CD4-positive, alpha-beta T cell treated with Interleukin-6 at 100 ng/mL for 8 hours (primary cell): Measurements from ENCODE around the gene FOXI3.
"Not testable (repeated sequence)": the region's sequence is repeated elsewhere in the genome, so short reads cannot be mapped to it uniquely, and the experiment has no call there.

Experiments used
- DNase-seq: peaks from one replicate; pipeline ENCODE4 v3.0.0-alpha.2; 2020; ENCODE audit warnings: mixed read lengths, low spot score

The FOXI3 gene

DNA sequence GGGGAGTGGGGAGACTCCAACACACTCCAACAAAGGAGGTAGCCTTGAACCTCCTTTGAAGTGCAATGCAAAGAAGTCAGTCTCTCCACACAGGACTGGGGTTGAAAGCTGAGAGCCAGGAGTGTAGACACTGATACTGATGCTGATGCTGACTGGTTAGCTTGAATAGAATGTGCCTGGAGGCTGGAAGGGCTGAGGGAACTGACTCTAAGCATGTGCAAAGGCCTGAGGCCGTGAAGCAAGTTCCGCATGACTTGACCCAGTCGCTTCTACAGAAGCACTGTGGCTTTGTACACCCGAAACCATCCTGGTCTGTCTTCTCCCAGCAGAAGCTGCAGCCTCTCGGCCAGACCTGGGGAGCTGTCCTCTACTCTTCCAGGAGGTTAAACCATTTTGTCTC lies 10.4 kb downstream of the FOXI3 start:
- no peak for DNase-seq

DNA sequence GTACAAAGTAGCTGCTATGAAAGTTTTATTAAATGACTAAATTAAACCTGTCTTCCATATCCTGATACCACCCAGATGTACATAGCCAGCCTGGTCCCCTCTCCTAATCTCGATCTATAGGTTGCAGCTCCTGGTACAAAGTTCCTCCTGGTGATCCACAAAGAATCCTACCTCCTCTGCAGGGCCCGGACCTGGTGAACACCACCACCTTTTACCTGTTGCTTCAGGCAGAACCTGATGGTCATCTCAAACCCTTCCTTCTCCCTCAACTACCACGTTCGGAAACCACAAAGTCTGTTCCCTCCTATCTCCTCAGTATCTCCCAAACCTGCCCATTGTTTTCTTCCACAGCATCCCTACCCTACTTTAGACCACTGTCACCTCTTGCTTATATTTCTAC lies 15.5 kb downstream of the FOXI3 start:
- DNase-seq = no peak

DNA sequence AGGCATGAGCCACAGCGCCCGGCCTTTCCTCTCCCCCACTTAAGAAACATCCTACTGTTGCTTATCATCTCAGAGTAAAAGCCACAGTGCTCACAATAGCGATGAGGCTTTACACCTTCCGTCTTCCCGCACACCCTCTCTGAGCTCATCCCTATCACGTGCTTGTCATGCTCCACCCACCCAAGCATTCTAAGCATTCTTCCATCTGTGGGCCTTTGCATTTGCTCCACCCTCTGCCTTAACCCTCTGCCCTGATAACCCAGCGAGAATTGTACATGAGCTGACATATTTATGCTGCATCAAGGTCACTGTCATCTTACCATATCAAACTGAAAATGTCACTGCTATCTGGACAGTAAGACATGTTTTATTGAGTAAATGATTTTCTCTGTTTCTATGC lies 22.6 kb downstream of the FOXI3 start:
- no peak for DNase-seq

DNA sequence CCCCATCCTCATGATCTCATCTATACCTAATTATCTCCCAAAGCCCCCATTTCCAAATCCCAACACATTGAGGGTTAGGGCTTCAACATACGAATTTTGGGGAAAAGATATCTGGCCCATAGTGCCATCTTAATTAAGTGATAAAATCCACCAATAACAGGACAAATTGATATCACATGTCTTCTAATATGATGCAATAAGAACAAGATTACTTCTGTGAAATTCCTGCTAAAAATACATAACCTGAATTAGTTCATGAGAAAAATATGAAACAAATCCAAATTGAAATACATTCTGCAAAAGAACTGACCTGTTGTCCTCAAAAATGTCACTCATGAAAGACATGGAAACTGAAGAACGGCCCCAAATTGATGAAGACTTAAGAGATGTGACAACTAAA lies 28.8 kb downstream of the FOXI3 start:
- no peak for DNase-seq

DNA sequence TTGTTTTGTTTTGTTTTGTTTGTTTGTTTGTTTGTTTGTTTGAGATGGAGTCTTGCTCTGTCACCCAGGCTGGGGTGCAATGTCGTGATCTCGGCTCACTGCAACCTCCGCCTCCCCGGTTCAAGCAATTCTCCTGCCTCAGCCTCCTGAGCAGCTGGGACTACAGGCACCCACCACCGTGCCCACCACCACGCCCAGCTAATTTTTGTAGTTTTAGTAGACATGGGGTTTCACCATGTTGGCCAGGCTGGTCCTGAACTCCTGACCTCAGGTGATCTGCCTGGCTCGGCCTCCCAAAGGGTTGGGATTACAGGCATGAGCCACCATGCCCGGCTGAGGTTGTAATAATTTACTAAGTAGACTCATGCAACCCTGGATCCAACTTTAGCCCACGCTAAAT lies 33.4 kb downstream of the FOXI3 start:
- DNase-seq = not testable (repeated sequence)

DNA sequence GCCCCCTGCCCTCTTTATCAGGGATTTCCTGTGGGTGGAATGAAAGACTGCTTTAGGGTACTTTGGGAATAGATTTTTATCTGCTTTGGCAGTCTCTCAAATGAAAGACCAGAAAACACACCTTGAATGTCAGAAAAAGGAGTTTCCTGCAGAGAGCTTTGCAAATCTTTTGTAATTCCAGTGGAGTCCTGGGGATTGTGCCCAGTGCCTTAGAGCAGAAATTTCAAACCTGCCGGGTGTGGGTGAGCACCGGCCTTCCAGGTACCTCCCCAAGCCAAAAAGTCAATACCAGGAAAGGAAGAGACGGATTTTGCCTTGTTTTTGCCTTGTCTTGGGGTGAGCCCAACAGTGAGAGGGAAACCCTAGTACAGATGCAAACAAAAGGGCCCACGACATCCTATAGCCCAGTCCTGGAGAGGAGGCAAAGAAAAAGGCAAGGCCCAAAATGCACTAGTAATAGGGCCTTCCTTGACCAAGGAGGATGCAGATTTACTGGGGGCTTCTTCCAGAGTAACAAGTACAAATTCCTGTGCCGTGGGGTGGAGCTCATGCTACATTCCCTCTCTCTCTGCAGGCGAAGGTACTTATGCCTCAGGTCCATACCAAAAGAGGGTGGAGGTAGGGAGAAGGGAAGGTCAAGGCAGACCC lies 36.4 kb downstream of the FOXI3 start:
- DNase-seq = no peak

DNA sequence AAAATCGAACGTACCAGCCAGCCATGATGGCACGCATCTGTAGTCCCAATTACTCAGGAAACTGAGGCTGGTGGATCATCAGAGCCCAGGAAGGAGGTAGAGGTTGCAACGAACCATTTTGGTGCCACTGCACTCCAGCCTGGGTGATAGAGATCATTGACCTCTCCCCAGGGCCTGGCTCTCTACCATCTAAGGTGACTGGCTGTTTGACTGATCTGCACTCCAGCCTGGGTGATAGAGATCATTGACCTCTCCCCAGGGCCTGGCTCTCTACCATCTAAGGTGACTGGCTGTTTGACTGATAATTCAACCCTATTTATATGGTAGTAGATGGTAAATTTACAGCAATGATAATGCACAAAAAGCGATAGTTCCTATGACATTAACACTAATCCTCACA lies 43.6 kb downstream of the FOXI3 start:
- DNase-seq = not testable (repeated sequence)

DNA sequence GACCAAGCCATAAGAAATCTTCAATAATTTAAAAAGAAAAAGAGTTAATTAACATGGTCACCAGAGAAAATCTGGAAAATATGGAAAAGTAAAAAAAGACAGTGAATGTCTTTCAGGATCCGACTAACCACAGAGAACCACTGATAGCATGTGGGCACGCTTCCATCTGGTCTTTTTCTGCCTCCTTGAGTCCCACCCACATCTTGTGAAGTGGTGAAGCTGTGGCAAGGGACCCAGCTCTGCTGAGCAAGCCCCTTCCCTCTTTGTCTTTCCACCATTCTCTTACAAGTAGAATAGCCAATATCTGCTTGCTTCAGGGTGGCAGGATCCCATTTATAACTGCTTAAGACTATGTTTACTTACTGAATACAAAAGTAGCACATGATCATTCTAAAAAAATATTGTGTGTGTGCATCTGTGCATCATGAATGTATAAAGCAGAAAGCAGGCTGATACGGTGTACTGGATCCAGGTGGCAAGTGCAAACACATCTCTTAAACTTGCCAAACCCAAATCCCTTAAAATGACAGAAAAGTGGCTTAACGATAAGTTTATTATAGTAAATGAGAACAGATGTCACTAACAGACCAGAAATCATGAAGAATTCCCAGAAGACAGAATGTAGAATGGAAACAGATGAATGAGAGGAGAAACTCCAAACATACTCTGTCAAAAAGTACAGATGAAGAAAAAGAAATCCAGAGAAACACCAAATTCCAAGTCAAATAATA lies 52.3 kb downstream of the FOXI3 start:
- no peak for DNase-seq

DNA sequence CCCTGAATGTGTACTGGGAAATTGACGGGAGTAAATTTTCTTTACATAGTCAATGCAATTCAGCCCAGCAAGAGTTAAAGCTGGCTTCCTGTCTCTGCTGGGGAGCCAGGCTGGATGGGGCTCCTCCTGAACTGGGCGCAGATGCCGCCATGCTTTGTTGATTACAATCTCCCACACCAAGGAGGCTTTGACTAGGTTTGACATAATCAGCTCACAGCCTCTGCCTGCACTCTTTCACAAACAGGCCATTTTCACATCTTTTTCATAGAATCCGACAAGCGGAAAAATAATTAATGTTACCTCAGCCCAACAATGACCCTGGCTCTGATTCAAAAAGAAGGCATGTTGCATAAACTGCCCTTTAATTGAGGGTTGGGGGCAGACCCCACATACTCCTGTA lies 54.3 kb downstream of the FOXI3 start:
- DNase-seq = no peak
